GM21786 (cell line): Measurements from ENCODE around the gene ADGRG7.

Experiments
- ATAC-seq: cut with Tn5 transposase; IDR thresholded peaks from one replicate; pipeline ENCODE4 v1.9.1; 2021; ENCODE audit not compliant: unreplicated experiment

The ADGRG7 gene

GRCh38 chr3:100732435-100732834 lies 123.0 kb downstream of the ADGRG7 start:
- ATAC-seq, result no peak

- no peak for ATAC-seq
Measured at GRCh38 chr3:100737334-100737733, 127.9 kb downstream of the ADGRG7 start.

GRCh38 chr3:100740207-100740606 lies 130.8 kb downstream of the ADGRG7 start:
- no peak for ATAC-seq

GRCh38 chr3:100743535-100743934 lies 134.1 kb downstream of the ADGRG7 start:
- no peak for ATAC-seq

- no peak for ATAC-seq
Measured at GRCh38 chr3:100744671-100745070, 135.3 kb downstream of the ADGRG7 start.
